Uterus (tissue), 2 donors: ENCODE results near the gene RIPOR3.

Source experiments
- POLR2A ChIP-seq, 2 donors: fragments of 450-650 bp; IDR thresholded peaks; one replicate each; pipeline ENCODE4 v1.6.1; 2016; ENCODE audit warnings: antibody characterized with exemption in 2 of 2, mild to moderate bottlenecking in 1 of 2, moderate library complexity in 1 of 2
- TF ChIP-seq, protein P1 (sequence below), 4 experiments: fragments of 200-600 bp in 2 of 4; fragments of 450-650 bp in 2 of 4; sonication (generic) in 2 of 4; IDR thresholded peaks; one replicate each; pipeline ENCODE4 v1.5.1; 2016 to 2019; ENCODE audit warnings: antibody characterized with exemption in 4 of 4, mild to moderate bottlenecking in 2 of 4, moderate library complexity in 1 of 4

DNA sequence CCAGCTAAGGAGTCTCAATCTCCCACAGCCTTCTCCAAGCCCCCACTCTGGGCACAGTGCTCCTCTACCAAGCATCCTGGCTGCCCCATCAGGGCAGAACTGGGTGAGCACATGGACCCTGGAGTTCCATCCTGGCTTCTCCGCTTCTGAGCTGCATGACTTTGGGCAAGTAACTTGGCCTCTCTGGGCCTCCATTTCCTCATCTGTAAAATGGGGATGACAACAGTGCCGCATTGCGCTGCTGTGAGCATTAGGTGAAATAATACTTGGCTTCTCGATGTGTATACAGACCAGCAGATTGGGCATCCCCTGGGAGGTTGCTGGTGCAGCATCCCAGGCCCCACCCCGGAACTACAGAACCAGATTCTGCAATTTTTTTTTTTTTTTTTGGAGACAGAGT lies 8.3 kb upstream of the RIPOR3 start:
- TF ChIP-seq, protein P1, sequence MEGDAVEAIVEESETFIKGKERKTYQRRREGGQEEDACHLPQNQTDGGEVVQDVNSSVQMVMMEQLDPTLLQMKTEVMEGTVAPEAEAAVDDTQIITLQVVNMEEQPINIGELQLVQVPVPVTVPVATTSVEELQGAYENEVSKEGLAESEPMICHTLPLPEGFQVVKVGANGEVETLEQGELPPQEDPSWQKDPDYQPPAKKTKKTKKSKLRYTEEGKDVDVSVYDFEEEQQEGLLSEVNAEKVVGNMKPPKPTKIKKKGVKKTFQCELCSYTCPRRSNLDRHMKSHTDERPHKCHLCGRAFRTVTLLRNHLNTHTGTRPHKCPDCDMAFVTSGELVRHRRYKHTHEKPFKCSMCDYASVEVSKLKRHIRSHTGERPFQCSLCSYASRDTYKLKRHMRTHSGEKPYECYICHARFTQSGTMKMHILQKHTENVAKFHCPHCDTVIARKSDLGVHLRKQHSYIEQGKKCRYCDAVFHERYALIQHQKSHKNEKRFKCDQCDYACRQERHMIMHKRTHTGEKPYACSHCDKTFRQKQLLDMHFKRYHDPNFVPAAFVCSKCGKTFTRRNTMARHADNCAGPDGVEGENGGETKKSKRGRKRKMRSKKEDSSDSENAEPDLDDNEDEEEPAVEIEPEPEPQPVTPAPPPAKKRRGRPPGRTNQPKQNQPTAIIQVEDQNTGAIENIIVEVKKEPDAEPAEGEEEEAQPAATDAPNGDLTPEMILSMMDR (IDR thresholded peaks at IDR 0.05), result no peak
- TF ChIP-seq POLR2A (IDR thresholded peaks at IDR 0.05), result no peak
